ENCODE measurements around the gene PACSIN2.
"Not testable (repeated sequence)": the region's sequence is repeated elsewhere in the genome, so short reads cannot be mapped to it uniquely, and the experiment has no call there.

Gene PACSIN2

GRCh38 chr22:43014869-43015676, at the start of gene PACSIN2:
Gene PACSIN2, minus strand, starts transcription at chr22:43015149. Its CDS starts 103,069 bp downstream, at chr22:42912080.
- peak; percentile 100 for ATAC-seq
- peak; percentile 99 for DNase-seq

GRCh38 chr22:43060183-43060582, 45.2 kb upstream of the PACSIN2 start:
- DNase-seq (peak; percentile 71), ATAC-seq (peak; percentile 40)

- DNase-seq (no peak), ATAC-seq (no peak)
These were observed 42.7 kb upstream of the PACSIN2 start for GRCh38 chr22:43057641-43058040.

GRCh38 chr22:43053176-43053575, 38.2 kb upstream of the PACSIN2 start:
- DNase-seq = no peak

GRCh38 chr22:43050995-43051394, 36.0 kb upstream of the PACSIN2 start:
- no peak for DNase-seq
- ATAC-seq = no peak

More at GRCh38 chr22:43053176-43053575, 38.2 kb upstream of the PACSIN2 start:
- ATAC-seq = no peak

GRCh38 chr22:43047605-43048004, 32.7 kb upstream of the PACSIN2 start:
- DNase-seq (no peak), ATAC-seq (no peak)

GRCh38 chr22:43044290-43044712, 29.4 kb upstream of the PACSIN2 start:
- ATAC-seq (no peak), DNase-seq (no peak)

- ATAC-seq (no peak), DNase-seq (no peak)
These were observed 27.3 kb upstream of the PACSIN2 start for GRCh38 chr22:43042101-43042780.

GRCh38 chr22:43039800-43040199, 24.9 kb upstream of the PACSIN2 start:
- no peak for DNase-seq
- no peak for ATAC-seq

- no peak for DNase-seq
- no peak for ATAC-seq
These were observed 23.4 kb upstream of the PACSIN2 start for GRCh38 chr22:43038325-43038724.

GRCh38 chr22:43036282-43036829, 21.4 kb upstream of the PACSIN2 start:
- ATAC-seq (no peak), DNase-seq (no peak)

GRCh38 chr22:43035250-43035649, 20.3 kb upstream of the PACSIN2 start:
- ATAC-seq (no peak), DNase-seq (no peak)

GRCh38 chr22:43031617-43032016, 16.7 kb upstream of the PACSIN2 start:
- ATAC-seq (no peak), DNase-seq (no peak)

- DNase-seq (no peak), ATAC-seq (no peak)
These were observed 3.7 kb upstream of the PACSIN2 start for GRCh38 chr22:43018615-43019014.

- ATAC-seq = no peak
- DNase-seq = no peak
These were observed 2.8 kb upstream of the PACSIN2 start for GRCh38 chr22:43017525-43018460.

- DNase-seq, ATAC-seq: not testable (repeated sequence)
These were observed 1.2 kb upstream of the PACSIN2 start for GRCh38 chr22:43016150-43016549.

GRCh38 chr22:43015677-43016042, 711 bp upstream of the PACSIN2 start:
- ATAC-seq = no peak

GRCh38 chr22:43014316-43014868, 557 bp downstream of the PACSIN2 start:
- peak; percentile 47 for DNase-seq
- peak; percentile 8 for ATAC-seq

More at GRCh38 chr22:43015677-43016042, 711 bp upstream of the PACSIN2 start:
- no peak for DNase-seq

- DNase-seq = peak; percentile 39
- peak; percentile 3 for ATAC-seq
These were observed 1.3 kb downstream of the PACSIN2 start for GRCh38 chr22:43013355-43014315.

- no peak for DNase-seq
- ATAC-seq = no peak
These were observed 2.6 kb downstream of the PACSIN2 start for GRCh38 chr22:43012390-43012789.

Data from stimulated activated naive CD8-positive, alpha-beta T cell treated with anti-CD3 and anti-CD28 coated beads, Interleukin-15, Interleukin-2, amounts not matched to agents 100 U/mL and 50 U/mL, for 24 hours (primary cell).